ENCODE data around the gene CTCFL.

DNA sequence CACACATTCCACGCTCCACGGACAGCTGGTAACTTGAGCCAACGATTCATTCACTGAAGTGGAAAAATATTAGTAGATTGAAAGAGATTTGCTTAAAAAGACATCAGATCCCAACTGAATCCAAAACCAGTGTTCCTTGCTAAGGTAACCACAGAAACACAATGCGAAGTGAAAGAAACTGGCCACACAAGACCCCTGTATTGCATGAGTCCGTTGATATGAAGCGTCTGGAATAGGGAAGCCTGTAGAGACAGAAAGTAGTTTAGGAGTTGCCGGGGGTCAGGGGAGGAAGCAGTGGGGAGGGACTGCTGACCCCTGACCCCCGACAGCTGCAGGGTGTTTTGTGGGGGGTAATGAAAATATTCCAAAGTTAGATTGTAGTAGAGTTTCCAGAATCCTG lies 46.0 kb upstream of the CTCFL start:
- TF ChIP-seq BRCA1 (IDR thresholded peaks at IDR 0.05; ENCODE audit: low read depth, low read length) (no peak), CBX8 (IDR thresholded peaks at IDR 0.05; ENCODE audit: borderline replicate concordance, low read depth, low read length) (no peak)

Measured in H1 (cell line).